K562 (cell line): ENCODE data around the gene CMTM1. TPM values are rescaled to one million over a fixed set of nuclear protein-coding genes. Genes with fewer than 3 reads are reported as not detected.
A peak's percentile ranks its signal among the peaks of the same experiment; 100 is the strongest.

ENCODE experiments used
- BCOR ChIP-seq: fragments of 450-650 bp; IDR thresholded peaks from 2 replicates; pipeline ENCODE4 v1.6.1; 2016
- BRD9 ChIP-seq: fragments of 450-650 bp; IDR thresholded peaks from 2 replicates; pipeline ENCODE4 v1.6.1; 2018; ENCODE audit warnings: low read depth; ENCODE audit not compliant: partially characterized antibody
- CBX5 ChIP-seq: IDR thresholded peaks from 2 replicates; pipeline ENCODE4 v1.6.1; 2014; ENCODE audit warnings: low read depth, borderline replicate concordance
- COPS2 ChIP-seq: fragments of 450-650 bp; conservative IDR thresholded peaks from 2 replicates; pipeline ENCODE4 v1.6.1; 2016; ENCODE audit warnings: mild to moderate bottlenecking, moderate library complexity
- DACH1 ChIP-seq: fragments of 450-650 bp; IDR thresholded peaks from 2 replicates; pipeline ENCODE4 v1.6.1; 2018; ENCODE audit not compliant: partially characterized antibody
- E2F5 ChIP-seq: sonication (generic); formaldehyde crosslinking; IDR thresholded peaks from 2 replicates; pipeline ENCODE4 v1.8.0; 2022; ENCODE audit warnings: mild to moderate bottlenecking, missing genetic modification reagents
- EHMT2 ChIP-seq: fragments of 450-650 bp; IDR thresholded peaks from 2 replicates; pipeline ENCODE4 v1.6.1; 2018; ENCODE audit warnings: antibody characterized with exemption
- ESRRA ChIP-seq: fragments of 450-650 bp; IDR thresholded peaks from 2 replicates; pipeline ENCODE4 v1.6.1; 2014; ENCODE audit warnings: low read depth, mild to moderate bottlenecking, moderate library complexity, borderline replicate concordance
- MXI1 ChIP-seq: IDR thresholded peaks from 2 replicates; pipeline ENCODE4 v1.6.1; 2011; ENCODE audit warnings: low read depth, mild to moderate bottlenecking, improper control_type of control experiment, low read length
- NFXL1 ChIP-seq: fragments of 450-650 bp; formaldehyde crosslinking; IDR thresholded peaks from 2 replicates; pipeline ENCODE4 v1.4.0; 2021; ENCODE audit warnings: mild to moderate bottlenecking
- PKNOX1 ChIP-seq: fragments of 450-650 bp; IDR thresholded peaks from 2 replicates; pipeline ENCODE4 v1.6.1; 2016
- POLR2H ChIP-seq: IDR thresholded peaks from 2 replicates; pipeline ENCODE4 v1.6.1; 2016; ENCODE audit warnings: missing genetic modification characterization, low read depth, mild to moderate bottlenecking, control low read depth, missing compliant biosample characterization, moderate library complexity
- POLR3G ChIP-seq: IDR thresholded peaks from 2 replicates; pipeline ENCODE4 v1.6.1; 2011; ENCODE audit not compliant: insufficient read length, insufficient replicate concordance; ENCODE audit errors: extremely low read depth
- RCOR1 ChIP-seq, 2 experiments: IDR thresholded peaks; 2 replicates each; pipeline ENCODE4 v1.6.1; 2012; ENCODE audit warnings: low read depth in 2 of 2, low read length in 2 of 2, borderline replicate concordance in 1 of 2, improper control_type of control experiment in 1 of 2
- THAP7 ChIP-seq: fragments of 250-450 bp; sonication (Bioruptor Pico); IDR thresholded peaks from 2 replicates; pipeline ENCODE4 v1.5.0; 2021
- YY1 ChIP-seq, 3 experiments: IDR thresholded peaks; 2 replicates each; pipeline ENCODE4 v1.6.1; 2011; ENCODE audit warnings: low read length in 2 of 3, mild to moderate bottlenecking in 2 of 3, moderate library complexity in 2 of 3, borderline replicate concordance in 1 of 3, control low read depth in 1 of 3, low read depth in 1 of 3; ENCODE audit not compliant: insufficient read depth in 3 of 3, insufficient replicate concordance in 2 of 3, control insufficient read depth in 1 of 3, insufficient read length in 1 of 3; ENCODE audit errors: extremely low read depth in 1 of 3
- ZNF518B ChIP-seq: fragments of 250-450 bp; sonication (Bioruptor Pico); IDR thresholded peaks from 2 replicates; pipeline ENCODE4 v1.5.0; 2021; ENCODE audit warnings: mild to moderate bottlenecking, moderate library complexity
- polyA plus RNA-seq, 8 experiments: library from polyadenylated mRNA; depleted of rRNA in 4 of 8; stranded (reverse) in 5 of 8; unstranded in 3 of 8; fragments of >200 nt; fragmentation: Nextera tagmentation in 2 of 8; fragmentation: Illumina TruSeq in 1 of 8; extraction: Ambion mirVana in 2 of 8; extraction: Trizol in 1 of 8; gene quantifications; 2 replicates each; pipeline versions ENCODE4 v1.2.1 to v1.2.3, GENCODE V29; 2011 to 2014; ENCODE audit warnings: inconsistent platforms in 1 of 8, missing spikeins in 1 of 8
- total RNA-seq, 7 experiments: library from RNA; depleted of rRNA in 6 of 7; stranded (reverse); fragments of >200 nt in 6 of 7; fragmentation: Illumina TruSeq in 2 of 7; extraction: Trizol in 2 of 7; gene quantifications; 2 replicates each; pipeline versions ENCODE4 v1.2.1 to v1.2.3, GENCODE V29; 2011 to 2021; ENCODE audit warnings: low replicate concordance in 1 of 7

The CMTM1 gene
- total and polyA plus RNA-seq, 9 of the 15 experiments (the other 6 are each of a cell fraction or from before 2014, with no cell fraction given) = 0.25 to 2.6 (median 1.1) TPM; not detected in 2

GRCh38 chr16:66604376-66605176 lies 38.3 kb downstream of the CMTM1 start, which contains the start of gene CMTM3 (continued):
- TF ChIP-seq ZNF518B (CRISPR knock-in tag) = no peak
- TF ChIP-seq POLR3G = no peak
- no peak for TF ChIP-seq NFXL1 (CRISPR knock-in tag)
- TF ChIP-seq BCOR = no peak
- no peak for TF ChIP-seq THAP7
- TF ChIP-seq BRD9 = no peak
- TF ChIP-seq RCOR1 (IDR thresholded peaks at IDR 0.05; ENCODE audit: borderline replicate concordance in 1 of 2, low read depth in 2 of 2, low read length in 2 of 2) = 0 out of 4 replicates have a peak, but pooled peaks of 1 of the 2 experiments have one; percentile 51
- no peak for TF ChIP-seq E2F5
- TF ChIP-seq EHMT2 = no peak
- TF ChIP-seq COPS2 = no peak
- TF ChIP-seq DACH1 = no peak
- TF ChIP-seq CBX5 = no peak
- TF ChIP-seq MXI1 = no peak
- no peak for TF ChIP-seq PKNOX1
- TF ChIP-seq YY1 (IDR thresholded peaks at IDR 0.05; ENCODE audit: borderline replicate concordance in 1 of 3, control insufficient read depth in 1 of 3, extremely low read depth in 1 of 3, insufficient read depth in 3 of 3, insufficient read length in 1 of 3, insufficient replicate concordance in 2 of 3, low read depth in 1 of 3, low read length in 2 of 3) = peak in 1 of 3 experiments; percentile 29
- no peak for TF ChIP-seq POLR2H (tag)
- TF ChIP-seq ESRRA = 0 out of 2 replicates have a peak, but pooled peaks have one; percentile 9
